Liver (tissue), 9 donors: ENCODE results near the gene GATB. TPM values are rescaled to one million over a fixed set of nuclear protein-coding genes. Genes with fewer than 3 reads are reported as not detected.

Experiments used
- DNase-seq: peaks from one replicate; pipeline ENCODE4 v3.0.0-alpha.2; 2017; ENCODE audit warnings: low spot score
- H3K27ac ChIP-seq, 2 donors: one replicate each; pipeline ENCODE4 v1.7.0; 2013; ENCODE audit warnings: inconsistent platforms in 2 of 2, low read length in 2 of 2, control low read depth in 1 of 2, low read depth in 1 of 2, mild to moderate bottlenecking in 1 of 2
- H3K27me3 ChIP-seq, 4 donors: one replicate each; pipeline versions ENCODE4 v1.6.1 to v1.7.0; 2013; ENCODE audit warnings: low read length in 3 of 4, inconsistent platforms in 1 of 4, mild to moderate bottlenecking in 1 of 4, moderate library complexity in 1 of 4; ENCODE audit not compliant: control insufficient read depth in 4 of 4, insufficient read depth in 4 of 4
- H3K36me3 ChIP-seq, 4 donors: one replicate each; pipeline versions ENCODE4 v1.6.1 to v1.7.0; 2013; ENCODE audit warnings: low read length in 3 of 4, mild to moderate bottlenecking in 3 of 4, low read depth in 1 of 4, moderate library complexity in 1 of 4; ENCODE audit not compliant: control insufficient read depth in 4 of 4, insufficient read depth in 3 of 4
- H3K4me1 ChIP-seq, 4 donors: one replicate each; pipeline versions ENCODE4 v1.6.1 to v1.7.0; 2013; ENCODE audit warnings: low read length in 3 of 4, mild to moderate bottlenecking in 3 of 4, moderate library complexity in 1 of 4; ENCODE audit not compliant: control insufficient read depth in 4 of 4, insufficient read depth in 4 of 4
- H3K4me3 ChIP-seq, 3 donors: one replicate each; pipeline versions ENCODE4 v1.6.1 to v1.7.0; 2013; ENCODE audit warnings: low read length in 3 of 3, control low read depth in 1 of 3, low read depth in 1 of 3, mild to moderate bottlenecking in 1 of 3
- H3K9ac ChIP-seq, 2 donors: one replicate each; pipeline ENCODE4 v1.7.0; 2013; ENCODE audit warnings: low read length in 2 of 2, mild to moderate bottlenecking in 2 of 2, moderate library complexity in 2 of 2, control low read depth in 1 of 2, low read depth in 1 of 2
- H3K9me3 ChIP-seq, 4 donors: one replicate each; pipeline versions ENCODE4 v1.6.1 to v1.7.0; 2013; ENCODE audit warnings: low read length in 3 of 4; ENCODE audit not compliant: control insufficient read depth in 4 of 4
- ATF3 ChIP-seq: IDR thresholded peaks from 2 replicates; pipeline ENCODE4 v1.6.1; 2016; ENCODE audit warnings: antibody characterized with exemption
- EGR1 ChIP-seq, 2 donors: IDR thresholded peaks; 2 replicates each; pipeline ENCODE4 v1.6.1; 2016 to 2018; ENCODE audit warnings: antibody characterized with exemption in 2 of 2, low read depth in 2 of 2
- FOXA1 ChIP-seq: IDR thresholded peaks from 2 replicates; pipeline ENCODE4 v1.6.1; 2016; ENCODE audit warnings: antibody characterized with exemption
- GABPA ChIP-seq, 2 donors: IDR thresholded peaks in 1 of 2; conservative IDR thresholded peaks in 1 of 2; 2 replicates each; pipeline ENCODE4 v1.6.1; 2016; ENCODE audit warnings: antibody characterized with exemption in 2 of 2, mild to moderate bottlenecking in 1 of 2, moderate library complexity in 1 of 2
- HNF4G ChIP-seq: IDR thresholded peaks from 2 replicates; pipeline ENCODE4 v1.6.1; 2016; ENCODE audit warnings: antibody characterized with exemption
- MAX ChIP-seq: IDR thresholded peaks from 2 replicates; pipeline ENCODE4 v1.6.1; 2016; ENCODE audit warnings: antibody characterized with exemption
- RAD21 ChIP-seq, 2 donors: IDR thresholded peaks; 2 replicates each; pipeline ENCODE4 v1.6.1; 2016; ENCODE audit warnings: antibody characterized with exemption in 2 of 2, mild to moderate bottlenecking in 2 of 2
- REST ChIP-seq: IDR thresholded peaks from 2 replicates; pipeline ENCODE4 v1.6.1; 2016; ENCODE audit warnings: antibody characterized with exemption, mild to moderate bottlenecking
- RXRA ChIP-seq, 2 donors: IDR thresholded peaks; 2 replicates each; pipeline ENCODE4 v1.6.1; 2017 to 2018; ENCODE audit warnings: antibody characterized with exemption in 2 of 2, mild to moderate bottlenecking in 1 of 2
- SP1 ChIP-seq: IDR thresholded peaks from 2 replicates; pipeline ENCODE4 v1.6.1; 2018; ENCODE audit warnings: antibody characterized with exemption, mild to moderate bottlenecking
- TAF1 ChIP-seq: conservative IDR thresholded peaks from 2 replicates; pipeline ENCODE4 v1.6.1; 2016; ENCODE audit warnings: antibody characterized with exemption, mild to moderate bottlenecking
- YY1 ChIP-seq: IDR thresholded peaks from 2 replicates; pipeline ENCODE4 v1.6.1; 2016; ENCODE audit warnings: antibody characterized with exemption, mild to moderate bottlenecking
- ZBTB33 ChIP-seq: IDR thresholded peaks from 2 replicates; pipeline ENCODE4 v1.6.1; 2016; ENCODE audit warnings: antibody characterized with exemption
- WGBS: extraction: QIAGEN DNeasy Blood & Tissue Kit; methylation state at CpG from one replicate; pipeline ENCODE4 v1.1.7; 2013; 5-methylcytosine and 5-hydroxymethylcytosine counted together
- polyA plus RNA-seq, 2 donors: library from polyadenylated mRNA; stranded (reverse) in 1 of 2; unstranded in 1 of 2; fragments of 200-250 nt in 1 of 2; fragments of >200 nt in 1 of 2; fragmentation: Nextera tagmentation in 1 of 2; extraction: Ambion mirVana in 1 of 2; gene quantifications; one replicate each; pipeline versions ENCODE4 v1.2.1 to v1.2.3, GENCODE V29; 2013 to 2015
- total RNA-seq, 2 donors: library from RNA; depleted of rRNA; stranded (reverse); fragments of >200 nt; gene quantifications; one replicate each; pipeline ENCODE4 v1.2.3, GENCODE V29; 2014
- donor health status: healthy.
- donor health status: healthy.
- donor health status: healthy.
- donor health status: healthy.
- donor health status: healthy.

The GATB gene
- total and polyA plus RNA-seq, 4 donors = 10.4 to 17.3 (median 12.5) TPM

GRCh38 chr4:151721916-151722315 is 38.9 kb downstream of the GATB start (continued):
- TF ChIP-seq ZBTB33 = no peak
- no peak for TF ChIP-seq ATF3

GRCh38 chr4:151721466-151721865 is 39.3 kb downstream of the GATB start:
- Histone ChIP-seq H3K4me3 (no peak overlapping the region), H3K9me3 (no peaks in the 10 kb centered on the region), H3K27ac (no peak overlapping the region), H3K36me3 (peaks cover 2 to 9% (median 5%) of the 10 kb centered on the region in 4 donors), H3K4me1 (no peaks in the 10 kb centered on the region), H3K27me3 (no peaks in the 10 kb centered on the region), H3K9ac (no peak overlapping the region)
- TF ChIP-seq FOXA1 (no peak), GABPA (IDR thresholded peaks at IDR 0.05 in 1 of 2, conservative IDR thresholded peaks at IDR 0.05 in 1 of 2) (no peak), EGR1 (IDR thresholded peaks at IDR 0.05; ENCODE audit: low read depth in 2 of 2) (no peak), ATF3 (no peak), TAF1 (no peak), RAD21 (IDR thresholded peaks at IDR 0.05) (no peak), MAX (no peak), RXRA (IDR thresholded peaks at IDR 0.05) (no peak), REST (no peak), SP1 (no peak), YY1 (no peak), HNF4G (no peak), ZBTB33 (no peak)
- no peak for DNase-seq
- WGBS = 95% methylated on average over 7 of the region's 7 CpGs
